ENCODE data around the gene SLC39A10. TPM values are rescaled to one million over a fixed set of nuclear protein-coding genes. Genes with fewer than 3 reads are reported as not detected.

Gene SLC39A10
- polyA plus RNA-seq, 1 of the 3 experiments (the other 2 are of a cell fraction), result 12.3 TPM

DNA sequence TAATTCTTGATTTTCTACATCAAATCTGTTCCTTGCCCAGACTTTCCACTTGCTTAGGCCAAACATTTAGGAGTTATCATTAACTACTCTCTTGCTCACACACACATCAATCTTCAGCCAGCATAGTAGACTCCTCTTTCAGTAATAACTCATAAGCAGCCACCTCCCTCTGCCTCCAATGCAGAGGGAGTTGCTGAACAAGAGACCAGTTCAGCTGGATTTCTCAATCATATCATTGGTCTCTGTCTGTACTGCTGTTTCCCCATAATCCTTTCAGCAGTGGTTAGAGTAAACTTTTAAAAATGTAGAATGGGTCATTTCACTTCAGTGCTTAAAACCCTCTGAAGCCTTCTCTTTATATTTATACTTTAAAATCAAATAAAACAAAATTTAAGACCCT lies 112.9 kb downstream of the SLC39A10 start:
- H4K20me1 ChIP-seq (ENCODE audit: insufficient read depth), result no peaks in the 10 kb centered on the region
- POLR2A ChIA-PET, result no interaction called here
- no peak overlapping the region for H2AFZ ChIP-seq (ENCODE audit: low read depth)

GRCh38 chr2:195779491-195779890 lies 122.5 kb downstream of the SLC39A10 start:
- Histone ChIP-seq H3K4me2 (no peak overlapping the region), H3K4me1 (ENCODE audit: control insufficient read depth in 1 of 2, insufficient read depth in 2 of 2, low read depth in 1 of 2, low read length in 1 of 2) (0 out of 4 replicates have a peak, but pooled peaks cover 0 to 2% of the 10 kb centered on the region in 2 experiments), H3F3A (replicated peaks; ENCODE audit: insufficient read depth) (no peaks in the 10 kb centered on the region), H4K20me1 (ENCODE audit: insufficient read depth) (no peaks in the 10 kb centered on the region), H3K4me3 (ENCODE audit: low read depth in 2 of 2, low read length in 1 of 2) (no peak overlapping the region), H3K9ac (no peak overlapping the region), H3K9me2 (no peaks in the 10 kb centered on the region), H3K79me2 (ENCODE audit: insufficient read depth) (no peaks in the 10 kb centered on the region), H3K27me3 (ENCODE audit: insufficient read depth) (no peaks in the 10 kb centered on the region), H3K36me3 (replicated peaks in 1 of 2; ENCODE audit: control insufficient read depth in 1 of 2, insufficient read depth in 2 of 2, low read length in 1 of 2) (no peaks in the 10 kb centered on the region), H2AFZ (ENCODE audit: low read depth) (no peak overlapping the region), H3K27ac (ENCODE audit: low read depth in 2 of 2, low read length in 1 of 2) (no peak overlapping the region), H3K9me3 (no peaks in the 10 kb centered on the region)
- POLR2A ChIA-PET, result no interaction called here
- CTCF ChIA-PET, result interaction anchor here (1.3 kb wide), 1 partner anchor 288 kb away, joined by 3 read pairs; no protein-coding TSS in a partner anchor
- DNase-seq, result no peak
- WGBS (ENCODE audit: low lambda C conversion rate), result 54% methylated on average over 2 of the region's 2 CpGs
- TF ChIP-seq MXI1 (IDR thresholded peaks at IDR 0.05; ENCODE audit: low read depth, low read length) (no peak), TAF1 (IDR thresholded peaks at IDR 0.05; ENCODE audit: borderline replicate concordance, low read depth, low read length) (no peak), SIN3A (IDR thresholded peaks at IDR 0.05; ENCODE audit: borderline replicate concordance, low read depth, low read length) (no peak)

More for the DNA sequence above, 112.9 kb downstream of the SLC39A10 start:
- no peak overlapping the region for H3K4me2 ChIP-seq
- H3K4me3 ChIP-seq (ENCODE audit: low read depth in 2 of 2, low read length in 1 of 2), result no peak overlapping the region
- H3K79me2 ChIP-seq (ENCODE audit: insufficient read depth), result no peaks in the 10 kb centered on the region
- CTCF ChIA-PET, result interaction anchor here (0.6 to 1.1 kb wide), 3 partner anchors 11 to 169 kb away, joined by 3 read pairs; no protein-coding TSS in a partner anchor
- no peak overlapping the region for H3K9ac ChIP-seq
- DNase-seq, result no peak
- H3K36me3 ChIP-seq (replicated peaks in 1 of 2; ENCODE audit: control insufficient read depth in 1 of 2, insufficient read depth in 2 of 2, low read length in 1 of 2), result no peaks in the 10 kb centered on the region
- TF ChIP-seq RAD21 (IDR thresholded peaks at IDR 0.05; ENCODE audit: low read length), result no peak
- no peak for TF ChIP-seq EZH2phosphoT487 (IDR thresholded peaks at IDR 0.05; ENCODE audit: borderline replicate concordance, low read depth)
- TF ChIP-seq TAF1 (IDR thresholded peaks at IDR 0.05; ENCODE audit: borderline replicate concordance, low read depth, low read length), result no peak
- no peaks in the 10 kb centered on the region for H3K27me3 ChIP-seq (ENCODE audit: insufficient read depth)
- no peaks in the 10 kb centered on the region for H3K9me2 ChIP-seq
- H3K9me3 ChIP-seq, result no peaks in the 10 kb centered on the region
- 0 out of 4 replicates have a peak, but pooled peaks cover 0 to under 1% of the 10 kb centered on the region in 2 experiments for H3K4me1 ChIP-seq (ENCODE audit: control insufficient read depth in 1 of 2, insufficient read depth in 2 of 2, low read depth in 1 of 2, low read length in 1 of 2)
- no peak overlapping the region for H3K27ac ChIP-seq (ENCODE audit: low read depth in 2 of 2, low read length in 1 of 2)
- no peaks in the 10 kb centered on the region for H3F3A ChIP-seq (replicated peaks; ENCODE audit: insufficient read depth)

DNA sequence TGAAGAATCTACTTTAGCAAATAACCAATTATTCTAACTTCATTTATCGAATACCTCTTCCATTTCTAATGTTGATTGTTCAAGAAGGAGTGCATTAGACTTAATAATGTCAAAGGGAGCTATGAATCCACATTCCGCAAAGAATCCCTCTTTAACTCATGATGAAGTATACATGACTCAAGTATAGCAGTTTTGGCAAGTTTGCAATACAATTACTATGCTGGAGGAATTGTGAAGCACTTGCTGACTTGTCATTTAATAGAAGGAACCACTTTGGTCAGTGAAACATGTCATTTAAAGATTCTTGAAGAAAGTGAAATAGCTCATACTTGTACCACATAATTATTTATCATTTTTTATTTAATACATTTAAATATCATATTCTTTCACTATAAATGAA lies 125.1 kb downstream of the SLC39A10 start:
- Histone ChIP-seq H3K4me3 (ENCODE audit: low read depth in 2 of 2, low read length in 1 of 2) (no peak overlapping the region), H2AFZ (ENCODE audit: low read depth) (no peak overlapping the region), H3K4me1 (ENCODE audit: control insufficient read depth in 1 of 2, insufficient read depth in 2 of 2, low read depth in 1 of 2, low read length in 1 of 2) (no peaks in the 10 kb centered on the region), H3F3A (replicated peaks; ENCODE audit: insufficient read depth) (no peaks in the 10 kb centered on the region), H4K20me1 (ENCODE audit: insufficient read depth) (no peaks in the 10 kb centered on the region), H3K9me2 (no peaks in the 10 kb centered on the region), H3K27me3 (ENCODE audit: insufficient read depth) (no peaks in the 10 kb centered on the region), H3K9ac (no peak overlapping the region), H3K27ac (ENCODE audit: low read depth in 2 of 2, low read length in 1 of 2) (no peak overlapping the region), H3K79me2 (ENCODE audit: insufficient read depth) (no peaks in the 10 kb centered on the region), H3K4me2 (no peak overlapping the region), H3K36me3 (replicated peaks in 1 of 2; ENCODE audit: control insufficient read depth in 1 of 2, insufficient read depth in 2 of 2, low read length in 1 of 2) (no peaks in the 10 kb centered on the region), H3K9me3 (no peaks in the 10 kb centered on the region)
- CTCF ChIA-PET, result no interaction called here
- POLR2A ChIA-PET, result interaction anchor here (0.6 kb wide), 1 partner anchor 181 kb away, joined by 3 read pairs; no protein-coding TSS in a partner anchor
- no peak for DNase-seq
- TF ChIP-seq, protein P1, sequence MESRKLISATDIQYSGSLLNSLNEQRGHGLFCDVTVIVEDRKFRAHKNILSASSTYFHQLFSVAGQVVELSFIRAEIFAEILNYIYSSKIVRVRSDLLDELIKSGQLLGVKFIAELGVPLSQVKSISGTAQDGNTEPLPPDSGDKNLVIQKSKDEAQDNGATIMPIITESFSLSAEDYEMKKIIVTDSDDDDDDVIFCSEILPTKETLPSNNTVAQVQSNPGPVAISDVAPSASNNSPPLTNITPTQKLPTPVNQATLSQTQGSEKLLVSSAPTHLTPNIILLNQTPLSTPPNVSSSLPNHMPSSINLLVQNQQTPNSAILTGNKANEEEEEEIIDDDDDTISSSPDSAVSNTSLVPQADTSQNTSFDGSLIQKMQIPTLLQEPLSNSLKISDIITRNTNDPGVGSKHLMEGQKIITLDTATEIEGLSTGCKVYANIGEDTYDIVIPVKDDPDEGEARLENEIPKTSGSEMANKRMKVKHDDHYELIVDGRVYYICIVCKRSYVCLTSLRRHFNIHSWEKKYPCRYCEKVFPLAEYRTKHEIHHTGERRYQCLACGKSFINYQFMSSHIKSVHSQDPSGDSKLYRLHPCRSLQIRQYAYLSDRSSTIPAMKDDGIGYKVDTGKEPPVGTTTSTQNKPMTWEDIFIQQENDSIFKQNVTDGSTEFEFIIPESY (IDR thresholded peaks at IDR 0.05; ENCODE audit: borderline replicate concordance, low read depth), result no peak
- TF ChIP-seq REST (IDR thresholded peaks at IDR 0.05; ENCODE audit: low read depth, low read length), result no peak
- WGBS (ENCODE audit: low lambda C conversion rate), result 88% methylated on average over 2 of the region's 2 CpGs
